GM21447 (cell line): ENCODE measurements around the gene CYSLTR1.
"Not testable (repeated sequence)": the region's sequence is repeated elsewhere in the genome, so short reads cannot be mapped to it uniquely, and the experiment has no call there.

Source experiments
- ATAC-seq: cut with Tn5 transposase; IDR thresholded peaks from one replicate; pipeline ENCODE4 v1.9.1; 2021; ENCODE audit not compliant: unreplicated experiment

The CYSLTR1 gene

GRCh38 chrX:78226047-78226446 is 101.4 kb downstream of the CYSLTR1 start:
- not testable (repeated sequence) for ATAC-seq
